HG03039 (cell line): Measurements from ENCODE around the gene KDELR1.
A peak's percentile ranks its signal among the peaks of the same experiment; 100 is the strongest.

Source experiments
- ATAC-seq: cut with Tn5 transposase; IDR thresholded peaks from one replicate; pipeline ENCODE4 v1.9.1; 2021; ENCODE audit warnings: mild to moderate bottlenecking, moderate library complexity; ENCODE audit not compliant: unreplicated experiment

The KDELR1 gene

DNA sequence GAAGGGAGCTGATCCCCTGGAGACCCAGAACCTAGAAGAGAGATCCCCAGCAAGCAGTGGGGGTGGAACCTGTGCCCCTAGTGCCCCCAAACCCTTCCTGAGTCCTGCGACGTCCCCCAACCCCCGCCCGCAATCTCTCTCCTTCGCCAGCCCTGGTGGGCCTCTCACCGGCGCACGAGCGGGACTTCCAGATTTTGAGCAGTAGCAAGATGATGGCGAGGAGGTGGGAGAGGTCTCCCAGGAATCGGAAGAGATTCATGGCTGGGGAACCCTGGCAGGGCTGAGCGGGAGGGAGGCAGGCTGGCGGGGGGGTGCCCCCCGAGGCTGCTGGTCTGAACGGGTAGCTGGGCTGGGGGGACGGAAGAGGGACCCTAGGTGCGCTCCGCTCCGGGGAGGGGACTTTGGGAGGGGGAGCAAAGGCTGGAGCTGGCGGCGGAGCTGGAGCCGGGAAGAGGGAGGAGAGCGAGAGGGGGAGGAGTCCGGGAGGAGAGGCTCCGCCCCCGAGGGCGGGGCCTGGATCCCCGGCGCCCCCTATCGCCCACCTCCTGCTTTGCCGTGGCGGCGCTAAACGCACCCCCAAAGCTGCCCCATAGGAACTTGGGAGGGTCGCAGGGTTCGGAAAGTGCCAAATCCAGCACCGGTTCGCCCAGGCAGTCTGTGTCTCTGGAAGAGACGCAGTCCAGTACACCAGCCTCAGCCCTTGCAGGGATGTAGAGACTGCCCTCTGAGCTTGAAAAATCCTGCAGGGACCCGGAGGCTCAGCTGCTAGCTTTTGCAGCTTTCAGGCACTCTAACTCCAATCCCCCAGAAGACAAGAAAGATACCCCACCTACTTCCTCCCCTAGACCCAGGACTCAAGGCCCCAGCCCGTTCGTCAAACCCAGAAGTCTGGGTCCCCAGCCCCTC lies at the start of gene KDELR1:
KDELR1 (minus strand) TSS at position 452 of the 906 bp plus-strand sequence; CDS start at position 259, 193 bp downstream.
- ATAC-seq = peak; percentile 68

DNA sequence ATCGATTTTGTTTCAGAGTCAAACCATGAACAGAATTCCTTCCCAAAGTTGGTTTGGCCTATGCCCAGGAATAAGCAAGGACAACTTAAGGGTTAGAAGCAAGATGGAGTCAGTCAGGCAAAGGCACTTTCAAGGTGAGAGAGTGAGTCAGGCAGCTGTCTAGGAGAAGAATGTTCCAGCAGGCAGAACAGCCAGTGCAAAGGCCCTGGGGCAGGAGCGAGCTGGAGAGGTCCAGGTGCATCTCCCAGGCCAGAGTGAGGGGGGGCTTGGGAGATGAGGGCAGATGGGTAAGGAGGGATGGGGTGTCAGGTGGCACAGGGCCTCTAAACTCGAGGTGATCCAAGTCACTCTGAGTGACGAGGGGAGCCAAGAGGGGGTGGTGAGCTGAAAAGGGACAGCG lies 45.2 kb upstream of the KDELR1 start:
- ATAC-seq = no peak

DNA sequence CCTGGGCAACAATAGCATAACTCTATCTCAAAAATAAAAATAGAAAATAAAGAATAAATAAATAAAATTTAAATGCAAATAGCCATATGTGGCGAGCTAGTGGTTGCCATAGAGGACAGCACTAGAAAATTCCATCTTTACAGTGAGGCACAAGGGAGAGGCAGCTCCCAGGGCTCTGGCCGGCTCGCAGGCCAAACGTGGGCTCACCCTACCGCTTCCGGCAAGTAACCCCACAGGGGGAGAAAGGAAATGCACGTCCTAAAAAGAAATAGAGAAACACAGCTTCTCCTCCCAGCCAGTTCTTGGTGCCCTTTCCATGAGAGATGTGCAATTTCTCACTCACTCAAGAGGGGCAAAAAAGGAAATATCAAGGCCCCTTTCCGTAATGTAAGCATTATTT lies 42.0 kb upstream of the KDELR1 start:
- ATAC-seq = no peak

- ATAC-seq = no peak
Measured at GRCh38 chr19:48428670-48429069, 37.3 kb upstream of the KDELR1 start.

GRCh38 chr19:48424694-48425219 lies 33.4 kb upstream of the KDELR1 start:
- no peak for ATAC-seq

GRCh38 chr19:48421548-48421947 lies 30.2 kb upstream of the KDELR1 start:
- no peak for ATAC-seq

DNA sequence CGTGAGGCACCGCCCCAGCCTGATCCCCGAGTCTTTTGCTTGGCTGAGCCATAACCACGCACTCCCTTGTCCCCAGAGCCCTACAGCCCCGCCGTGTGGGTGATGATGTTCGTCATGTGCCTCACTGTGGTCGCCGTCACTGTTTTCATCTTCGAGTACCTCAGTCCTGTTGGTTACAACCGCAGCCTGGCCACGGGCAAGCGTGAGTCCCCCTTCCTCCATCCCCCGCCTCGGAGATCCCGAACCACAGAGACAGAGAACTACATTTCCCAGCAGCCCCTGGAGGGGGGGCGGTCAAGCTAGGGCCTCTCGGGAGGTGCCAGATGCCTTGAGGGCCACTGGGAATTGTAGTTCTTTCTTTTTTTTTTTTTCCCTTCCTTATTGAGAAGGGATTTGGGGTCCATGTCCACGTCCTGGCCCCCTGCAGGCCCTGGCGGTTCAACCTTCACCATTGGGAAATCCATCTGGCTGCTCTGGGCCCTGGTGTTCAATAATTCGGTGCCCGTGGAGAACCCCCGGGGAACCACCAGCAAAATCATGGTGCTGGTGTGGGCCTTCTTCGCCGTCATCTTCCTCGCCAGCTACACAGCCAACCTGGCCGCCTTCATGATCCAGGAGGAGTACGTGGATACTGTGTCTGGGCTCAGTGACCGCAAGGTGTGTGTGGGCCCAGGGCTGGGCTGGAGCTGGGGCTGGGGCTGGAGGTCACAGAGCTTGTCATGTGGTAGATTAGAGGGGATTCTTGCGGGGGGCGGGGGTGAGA lies 28.0 kb upstream of the KDELR1 start:
- ATAC-seq = no peak

GRCh38 chr19:48418317-48419064 lies 27.1 kb upstream of the KDELR1 start:
- no peak for ATAC-seq

DNA sequence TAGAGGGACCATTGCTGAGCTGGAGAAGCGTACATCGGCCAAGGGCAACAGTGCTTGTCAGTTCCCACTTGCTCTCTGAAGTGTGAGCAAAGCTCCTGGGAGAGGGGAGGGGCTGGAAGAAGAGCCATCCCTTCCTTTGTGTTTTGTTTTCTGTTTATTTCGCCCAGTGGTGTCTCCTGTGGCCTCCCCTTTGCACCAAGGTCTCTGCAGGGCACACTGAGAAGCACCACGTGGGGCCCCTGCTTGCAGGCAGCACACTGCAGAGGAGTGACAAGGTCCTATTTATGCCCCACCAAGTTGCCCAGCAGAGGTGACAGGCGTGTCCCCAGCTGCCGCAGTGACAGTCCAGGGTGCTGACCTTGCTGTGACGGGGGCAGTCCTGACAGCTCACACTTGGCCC lies 26.1 kb upstream of the KDELR1 start:
- ATAC-seq = no peak

DNA sequence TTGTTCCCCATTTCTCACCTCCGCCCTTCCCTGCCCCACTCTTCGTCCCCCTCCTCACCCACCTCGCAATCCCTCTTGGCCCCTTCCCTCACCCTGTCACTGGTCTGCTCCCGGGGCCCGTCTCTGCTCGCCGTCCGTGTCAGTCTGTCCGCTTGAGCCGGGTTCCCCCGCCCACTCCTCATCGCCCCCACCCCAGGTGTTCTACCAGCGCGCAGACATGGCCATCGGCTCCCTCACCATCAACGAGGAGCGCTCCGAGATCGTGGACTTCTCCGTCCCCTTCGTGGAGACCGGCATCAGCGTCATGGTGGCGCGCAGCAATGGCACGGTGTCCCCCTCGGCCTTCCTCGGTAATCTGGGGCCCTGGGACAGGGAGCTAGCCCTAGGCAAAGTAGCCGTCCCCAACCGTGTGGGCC lies 24.5 kb upstream of the KDELR1 start:
- ATAC-seq = no peak

DNA sequence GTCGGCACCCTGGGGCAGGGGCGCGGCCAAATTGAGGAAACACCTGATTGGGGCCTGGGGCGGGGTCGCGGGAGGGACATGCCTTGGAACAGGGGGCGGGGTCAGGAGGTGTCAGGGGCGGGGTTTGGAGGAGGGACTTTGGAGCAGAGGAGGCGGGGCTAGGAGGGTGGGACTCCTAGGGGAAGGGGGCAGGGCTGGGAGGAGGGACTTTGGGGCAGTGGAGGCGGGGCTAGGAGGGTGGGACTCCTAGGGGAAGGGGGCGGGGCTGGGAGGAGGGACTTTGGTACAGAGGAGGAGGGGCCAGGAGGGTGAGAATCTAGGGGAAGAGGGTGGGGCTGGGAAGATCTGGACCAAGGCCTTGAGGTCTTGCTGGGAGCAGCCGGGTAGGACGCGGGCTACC lies 24.0 kb upstream of the KDELR1 start:
- no peak for ATAC-seq

DNA sequence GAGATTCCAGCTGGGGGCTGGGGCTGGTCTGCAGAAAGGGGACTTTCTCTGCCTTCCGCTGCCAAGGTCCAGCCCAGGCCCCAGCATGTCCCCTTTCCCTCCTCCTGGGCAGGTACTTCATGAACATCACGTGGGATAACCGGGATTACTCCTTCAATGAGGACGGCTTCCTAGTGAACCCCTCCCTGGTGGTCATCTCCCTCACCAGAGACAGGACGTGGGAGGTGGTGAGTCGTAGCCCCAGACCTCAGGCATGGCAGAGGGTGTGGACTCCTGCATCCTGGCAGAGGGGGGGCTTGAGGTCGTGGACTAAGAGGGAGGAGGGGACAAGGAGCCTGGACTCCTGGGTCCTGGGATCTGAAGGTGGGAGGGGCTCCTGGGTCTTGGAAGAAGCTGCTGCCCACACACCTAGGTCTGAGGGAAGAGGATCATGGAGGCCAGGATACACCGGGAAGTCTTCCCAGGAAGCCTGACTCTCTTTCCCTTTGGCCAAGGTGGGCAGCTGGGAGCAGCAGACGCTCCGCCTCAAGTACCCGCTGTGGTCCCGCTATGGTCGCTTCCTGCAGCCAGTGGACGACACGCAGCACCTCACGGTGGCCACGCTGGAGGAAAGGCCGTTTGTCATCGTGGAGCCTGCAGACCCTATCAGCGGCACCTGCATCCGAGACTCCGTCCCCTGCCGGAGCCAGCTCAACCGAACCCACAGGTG lies 22.7 kb upstream of the KDELR1 start:
- no peak for ATAC-seq

- no peak for ATAC-seq
Measured at GRCh38 chr19:48405850-48406249, 14.5 kb upstream of the KDELR1 start.

GRCh38 chr19:48405010-48405659 lies 13.8 kb upstream of the KDELR1 start:
- ATAC-seq = no peak

DNA sequence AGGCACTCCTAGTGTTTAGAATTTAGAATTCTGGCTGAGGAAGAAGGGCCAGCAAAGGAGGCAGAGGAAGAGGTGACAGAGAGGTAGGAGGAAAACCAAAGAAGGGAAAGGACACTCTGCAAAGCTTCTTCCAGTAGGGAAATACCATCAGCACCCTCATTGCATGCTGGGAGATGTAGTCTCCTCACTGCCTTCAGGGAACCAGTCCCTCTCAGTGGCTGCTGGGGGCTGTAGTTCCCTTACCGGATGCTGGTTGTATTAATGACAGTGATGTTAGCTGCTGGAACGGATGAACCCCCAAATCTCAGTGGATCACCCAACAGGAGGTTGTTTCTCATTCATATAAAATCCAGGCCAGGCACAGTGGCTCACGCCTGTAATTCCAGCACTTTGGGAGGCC lies 12.3 kb upstream of the KDELR1 start:
- no peak for ATAC-seq

- no peak for ATAC-seq
Measured at GRCh38 chr19:48401287-48401686, 9.9 kb upstream of the KDELR1 start.

GRCh38 chr19:48400018-48400742 lies 8.8 kb upstream of the KDELR1 start:
- ATAC-seq = no peak

- ATAC-seq = peak; percentile 57
Measured at GRCh38 chr19:48398375-48399235, 7.3 kb upstream of the KDELR1 start.

DNA sequence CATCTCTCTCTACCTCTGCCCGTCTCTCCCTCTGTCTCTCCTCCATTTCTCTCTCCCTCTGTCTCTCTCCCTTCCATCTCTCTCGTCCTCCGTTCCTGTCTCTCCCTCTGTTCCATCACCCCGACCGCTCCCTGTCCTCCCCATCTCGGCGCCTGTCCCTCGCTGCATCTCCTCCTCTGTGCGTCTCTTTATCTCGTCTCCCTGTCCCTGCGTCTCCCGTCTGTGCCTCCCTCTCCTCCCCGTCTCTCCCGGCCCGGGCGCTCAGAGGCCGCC lies 6.7 kb upstream of the KDELR1 start:
- ATAC-seq = no peak
